Coronary artery (tissue), 2 donors: ENCODE measurements around the gene RPL35.

Experiments
- DNase-seq: peaks from one replicate; pipeline ENCODE4 v3.0.0-alpha.2; 2017; ENCODE audit warnings: low spot score
- H3K27ac ChIP-seq, 2 donors: fragments of 200-600 bp; sonication (generic); one replicate each; pipeline ENCODE4 v1.5.1; 2016 to 2019
- H3K4me3 ChIP-seq: fragments of 200-600 bp; sonication (generic); 2 replicates; pipeline ENCODE4 v1.5.1; 2016; ENCODE audit warnings: mild to moderate bottlenecking, moderate library complexity
- CTCF ChIP-seq: fragments of 200-600 bp; sonication (generic); IDR thresholded peaks from one replicate; pipeline ENCODE4 v1.5.1; 2019; ENCODE audit warnings: antibody characterized with exemption

RPL35 gene

GRCh38 chr9:124868511-124869465, 7.0 kb upstream of the RPL35 start:
- no peak for TF ChIP-seq CTCF

GRCh38 chr9:124863371-124863871, 1.7 kb upstream of the RPL35 start:
- H3K27ac ChIP-seq, result peak overlapping the region in 1 of 2 donors; percentile 33
- DNase-seq, result no peak
- no peak overlapping the region for H3K4me3 ChIP-seq
- no peak for TF ChIP-seq CTCF

More at GRCh38 chr9:124868511-124869465, 7.0 kb upstream of the RPL35 start:
- peak; percentile 88 for DNase-seq
- Histone ChIP-seq H3K4me3 (peak overlapping the region; percentile 97), H3K27ac (peak overlapping the region; percentile 86 to 97)

- H3K27ac ChIP-seq, result peak overlapping the region; percentile 89 to 93
- no peak for TF ChIP-seq CTCF
- H3K4me3 ChIP-seq, result peak overlapping the region; percentile 75
- DNase-seq, result no peak
Measured at GRCh38 chr9:124860582-124861341, 995 bp downstream of the RPL35 start.

- H3K27ac ChIP-seq, result peak overlapping the region in 1 of 2 donors; percentile 93
- no peak for TF ChIP-seq CTCF
- no peak for DNase-seq
- H3K4me3 ChIP-seq, result peak overlapping the region; percentile 75
Measured at GRCh38 chr9:124859803-124860581, 1.8 kb downstream of the RPL35 start.

GRCh38 chr9:124858330-124859046, 3.3 kb downstream of the RPL35 start:
- DNase-seq, result peak; percentile 62
- TF ChIP-seq CTCF, result no peak
- no peak overlapping the region for H3K4me3 ChIP-seq
- no peak overlapping the region for H3K27ac ChIP-seq
